GM18951 (cell line): ENCODE measurements around the gene PNLDC1.

Experiments
- POLR2A ChIP-seq: IDR thresholded peaks from 4 replicates; pipeline ENCODE4 v1.6.1; 2011; ENCODE audit warnings: mild to moderate bottlenecking; ENCODE audit not compliant: insufficient read length, insufficient read depth; ENCODE audit errors: extremely low read depth
- in situ Hi-C: fragments of 300-500 bp; cut with MboI; formaldehyde crosslinking; loops from one replicate; pipeline ENCODE4 v1.12.0; 2022; ENCODE audit warnings: low sequenced_read_pairs, mixed read lengths, inconsistent platforms; ENCODE audit not compliant: unreplicated experiment

Gene PNLDC1, protein sequence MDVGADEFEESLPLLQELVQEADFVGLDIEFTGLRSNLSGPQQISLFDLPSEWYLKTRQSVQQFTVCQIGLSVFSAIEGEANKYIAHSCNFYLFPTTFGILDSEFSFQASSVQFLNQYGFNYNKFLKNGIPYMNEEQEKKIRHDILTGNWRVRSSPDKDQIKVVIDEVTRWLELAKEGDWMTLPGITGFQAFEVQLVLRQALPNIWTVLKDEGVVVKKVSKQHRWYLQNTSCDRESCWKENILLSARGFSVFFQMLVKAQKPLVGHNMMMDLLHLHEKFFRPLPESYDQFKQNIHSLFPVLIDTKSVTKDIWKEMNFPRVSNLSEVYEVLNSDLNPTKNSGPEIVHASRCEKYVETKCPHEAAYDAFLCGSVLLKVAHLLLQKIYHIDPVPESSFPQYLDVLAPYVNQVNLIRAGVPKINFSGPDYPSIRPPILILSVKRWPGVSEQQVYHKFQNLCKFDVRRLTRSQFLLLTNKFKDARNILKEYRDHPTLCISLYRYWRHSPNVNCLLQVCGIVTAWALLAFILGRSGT

DNA sequence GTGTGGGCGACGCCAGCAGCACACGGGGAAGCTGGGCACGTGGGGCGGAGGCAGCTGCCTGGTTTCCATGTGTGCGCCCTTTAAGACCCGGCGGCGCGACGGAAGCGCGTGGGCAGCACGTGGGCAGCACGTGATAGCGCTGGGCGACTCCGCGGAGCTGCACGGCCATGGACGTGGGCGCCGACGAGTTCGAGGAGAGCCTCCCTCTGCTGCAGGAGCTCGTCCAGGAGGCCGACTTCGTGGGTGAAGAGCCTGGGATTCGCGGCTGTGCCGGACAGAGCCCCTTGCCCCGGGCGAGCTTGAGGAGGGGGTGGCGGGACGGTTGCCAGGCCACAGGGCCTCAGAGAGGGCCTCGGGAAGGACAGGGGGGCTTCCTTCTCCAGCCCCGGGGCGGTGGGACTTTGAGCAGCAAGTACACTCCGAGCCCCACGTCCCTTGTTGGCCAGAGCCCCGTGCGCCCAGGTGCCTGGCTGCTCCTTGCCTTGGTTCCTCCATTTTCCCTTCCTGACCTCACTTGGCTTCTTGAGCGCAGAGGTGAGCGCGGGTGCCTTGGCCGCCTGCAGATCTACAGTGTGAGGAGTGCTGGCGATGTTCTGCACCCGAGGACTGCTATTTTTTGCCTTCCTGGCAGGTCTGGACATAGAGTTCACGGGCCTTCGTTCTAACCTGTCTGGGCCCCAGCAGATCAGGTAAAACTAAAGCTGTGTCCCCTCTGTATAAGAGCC is at the start of gene PNLDC1:
Gene PNLDC1, plus strand, starts transcription at position 136 of the 725 bp plus-strand sequence. Its CDS starts 32 bp downstream, at position 168.
- no peak for TF ChIP-seq POLR2A
- in situ Hi-C loops = no loop called here

DNA sequence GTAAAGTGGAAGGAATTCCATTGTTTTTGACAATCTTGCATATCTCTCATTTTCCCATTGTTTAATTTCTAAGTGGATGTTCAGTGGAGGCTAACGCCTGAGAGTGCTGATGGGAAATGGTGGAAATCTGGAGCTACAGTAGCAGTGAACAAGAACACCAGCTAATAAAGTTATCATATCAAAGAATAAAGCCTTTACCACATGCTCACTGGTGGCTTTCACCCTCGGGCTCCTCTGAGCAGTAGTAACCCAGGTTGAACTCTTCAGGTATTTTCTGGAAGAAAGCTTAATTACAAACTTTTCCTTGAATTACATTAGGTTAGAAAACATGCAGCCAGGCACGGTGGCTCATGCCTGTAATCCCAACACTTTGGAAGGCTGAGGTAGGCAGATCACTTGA is 48.6 kb upstream of the PNLDC1 start:
- in situ Hi-C loops = no loop called here

DNA sequence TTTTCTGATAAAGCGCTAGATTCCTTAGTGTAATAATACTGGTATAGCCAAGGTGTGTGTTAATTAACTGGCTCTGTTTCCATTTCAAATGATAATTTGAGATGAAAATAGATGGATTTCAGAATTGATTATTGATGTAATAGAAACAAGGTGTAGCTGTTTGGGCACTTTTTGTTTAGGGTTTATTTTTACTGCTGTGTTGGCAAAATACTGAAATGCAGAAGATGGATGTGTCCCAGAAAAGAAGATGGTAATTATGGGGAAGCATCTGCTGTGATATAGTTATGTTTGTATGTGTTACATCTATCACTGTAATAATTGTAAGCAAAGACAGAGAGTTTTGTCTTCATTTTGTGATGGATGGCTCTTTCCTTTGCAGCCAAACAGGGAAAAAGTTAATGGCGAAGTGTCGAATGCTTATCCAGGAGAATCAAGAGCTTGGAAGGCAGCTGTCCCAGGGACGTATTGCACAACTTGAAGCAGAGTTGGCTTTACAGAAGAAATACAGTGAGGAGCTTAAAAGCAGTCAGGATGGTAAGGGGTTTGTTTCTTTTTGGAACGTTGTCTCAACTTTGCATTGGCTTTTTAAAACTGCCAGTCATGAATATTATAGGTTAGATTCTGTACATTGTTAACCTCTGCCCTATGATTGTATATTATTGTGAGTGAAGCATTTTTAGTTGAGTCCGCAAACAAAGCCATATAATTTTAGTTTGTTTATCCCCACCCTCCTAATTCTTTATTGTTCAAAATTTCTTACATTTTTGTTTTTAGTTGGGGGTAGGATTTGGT is 46.8 kb upstream of the PNLDC1 start:
- TF ChIP-seq POLR2A = no peak
- in situ Hi-C loops = no loop called here

More for the DNA sequence above, 48.6 kb upstream of the PNLDC1 start:
- no peak for TF ChIP-seq POLR2A

DNA sequence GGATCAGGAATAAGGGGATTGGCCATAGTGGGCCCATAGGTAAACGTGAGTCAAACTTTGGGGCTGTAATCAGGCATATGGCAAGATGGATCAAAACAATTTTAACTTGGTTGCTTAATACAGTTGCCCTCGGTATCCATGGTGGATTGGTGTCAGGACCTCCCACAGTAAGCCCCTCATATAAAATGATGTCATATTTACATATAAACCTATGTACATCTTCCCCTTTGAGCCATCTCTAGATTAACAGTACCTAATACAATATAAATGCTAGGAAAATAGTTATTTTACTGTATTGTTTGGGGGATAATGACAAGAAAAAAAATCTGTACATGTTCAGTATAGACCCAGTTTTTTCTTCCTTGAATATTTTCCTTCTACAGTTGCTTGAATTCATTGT is 45.7 kb upstream of the PNLDC1 start:
- TF ChIP-seq POLR2A = no peak
- in situ Hi-C loops = no loop called here

- in situ Hi-C loops = no loop called here
- TF ChIP-seq POLR2A = no peak
Observed at GRCh38 chr6:159754959-159755914, 44.8 kb upstream of the PNLDC1 start.

GRCh38 chr6:159756508-159756907 is 43.6 kb upstream of the PNLDC1 start:
- TF ChIP-seq POLR2A = no peak
- in situ Hi-C loops = no loop called here

- no peak for TF ChIP-seq POLR2A
Observed at GRCh38 chr6:159758031-159759001, 41.8 kb upstream of the PNLDC1 start.

DNA sequence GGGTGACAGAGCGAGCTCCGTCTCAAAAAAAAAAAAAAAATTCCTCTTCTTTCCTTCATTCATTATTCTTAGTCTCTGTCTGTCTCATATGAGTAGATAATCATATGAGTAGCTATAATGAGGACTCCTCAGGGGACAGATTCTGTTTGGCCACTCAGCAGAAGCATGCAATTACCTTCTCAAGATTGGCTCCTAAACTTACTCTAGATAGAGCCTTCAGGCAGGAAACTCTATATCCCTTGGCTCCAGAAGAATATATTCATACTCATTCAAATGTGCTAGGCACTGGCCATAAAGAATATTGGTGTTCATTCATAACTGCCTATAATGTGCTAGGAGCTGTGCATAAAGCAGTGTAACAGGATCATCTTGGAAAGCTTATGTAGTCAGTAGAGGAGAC is 40.4 kb upstream of the PNLDC1 start:
- in situ Hi-C loops = no loop called here
- no peak for TF ChIP-seq POLR2A

More at GRCh38 chr6:159758031-159759001, 41.8 kb upstream of the PNLDC1 start:
- in situ Hi-C loops = no loop called here

DNA sequence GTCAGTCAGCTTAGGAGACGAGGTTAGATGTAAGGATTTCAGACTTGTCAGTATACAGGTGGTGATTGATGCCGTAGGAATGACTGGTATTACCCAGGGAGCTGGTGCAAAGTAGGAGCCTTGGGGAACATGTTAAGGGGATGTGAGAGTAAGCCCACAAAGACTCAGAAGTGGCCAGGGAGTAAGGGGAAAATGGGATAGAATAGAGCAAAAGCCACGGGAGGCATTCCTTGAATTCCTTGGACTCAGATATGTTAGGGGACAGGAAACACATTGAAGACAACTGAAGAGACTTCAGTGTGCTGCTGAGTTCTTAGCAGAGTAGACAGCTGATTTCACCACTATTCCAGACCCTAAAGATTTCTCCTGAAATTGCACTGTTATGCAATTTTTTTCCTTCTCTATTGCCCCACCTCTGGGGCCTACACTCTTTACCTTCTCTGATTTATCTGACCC is 39.4 kb upstream of the PNLDC1 start:
- in situ Hi-C loops = no loop called here
- TF ChIP-seq POLR2A = no peak

DNA sequence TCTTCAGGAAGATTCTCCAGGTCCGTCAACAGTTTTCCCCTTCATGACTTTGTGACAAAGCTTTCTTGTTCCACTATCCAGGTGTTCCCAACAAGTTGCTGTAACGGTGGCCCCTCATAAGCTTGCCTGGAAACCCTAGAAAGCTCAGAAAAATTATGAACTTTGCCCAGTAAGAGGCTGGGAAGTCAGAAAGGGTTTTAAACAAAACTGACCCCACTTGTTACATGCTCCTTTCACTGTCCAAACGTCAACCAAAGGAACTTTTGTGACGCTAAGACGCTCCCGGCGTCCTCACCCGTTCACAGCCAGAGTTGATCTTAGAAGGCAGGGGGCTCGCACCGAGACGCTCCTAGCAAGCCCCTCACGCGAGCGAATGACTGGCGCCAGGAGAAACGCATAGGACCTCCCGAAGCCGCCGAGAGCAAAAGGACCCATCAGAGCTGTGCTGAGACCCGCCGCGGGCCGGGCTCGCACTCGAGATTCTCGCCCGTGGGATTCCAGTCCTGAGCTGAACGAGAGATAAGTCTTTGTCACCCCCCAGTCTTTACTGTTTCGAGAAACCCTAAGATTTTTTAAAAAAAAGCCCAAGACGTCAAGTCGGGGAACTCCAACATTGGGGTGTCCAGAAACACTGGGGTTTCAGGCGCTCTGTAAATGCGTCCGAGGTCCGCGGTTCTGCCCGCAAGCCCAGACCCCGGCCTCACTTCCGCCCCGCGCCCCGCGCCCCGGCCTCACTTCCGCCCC is 38.8 kb upstream of the PNLDC1 start:
- TF ChIP-seq POLR2A = no peak
- in situ Hi-C loops = no loop called here

DNA sequence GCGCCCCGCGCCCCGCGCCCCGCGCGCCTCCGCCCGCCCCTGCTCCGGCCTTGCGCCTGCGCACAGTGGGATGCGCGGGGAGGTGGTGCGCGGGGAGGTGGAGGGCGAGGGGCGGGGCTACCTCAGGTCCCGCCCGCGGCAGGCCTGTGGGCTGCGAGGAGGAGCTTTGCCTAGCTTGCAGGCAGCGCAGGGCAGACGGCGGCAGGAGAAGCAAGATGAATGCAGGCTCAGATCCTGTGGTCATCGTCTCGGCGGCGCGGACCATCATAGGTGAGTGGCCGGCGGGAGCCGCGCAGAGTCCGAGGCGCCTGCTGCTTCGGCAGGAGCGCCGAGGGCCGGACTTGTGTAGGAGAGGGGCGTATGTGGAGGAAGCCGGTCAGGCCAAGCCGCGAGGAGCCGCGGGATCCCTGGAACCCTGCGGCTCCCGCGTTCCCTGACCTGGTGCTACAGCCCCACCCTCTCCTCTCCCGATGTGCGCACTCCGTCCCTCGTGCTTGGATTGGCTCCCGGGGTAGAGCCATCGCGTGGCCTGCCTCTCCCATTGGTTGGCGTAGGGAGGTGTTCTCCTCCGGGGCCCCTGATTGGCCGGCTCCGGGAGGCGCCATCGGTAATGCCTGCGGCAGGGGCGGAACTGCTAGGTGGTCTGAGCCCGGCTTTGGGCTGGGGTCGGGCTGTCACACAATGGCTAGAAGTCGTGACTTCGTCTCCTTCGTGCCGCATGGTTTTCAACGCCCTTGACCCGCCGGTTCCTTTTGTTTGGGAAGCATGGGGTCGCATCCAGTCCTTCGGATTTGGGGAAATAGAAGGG is 38.0 kb upstream of the PNLDC1 start, which contains the start of gene ACAT2:
Gene ACAT2, plus strand, starts transcription at position 173 of the 808 bp plus-strand sequence. Its CDS starts 43 bp downstream, at position 216.
- in situ Hi-C loops = no loop called here
- TF ChIP-seq POLR2A = peak; percentile 80
